K562 (cell line): ENCODE measurements around the gene DPAGT1. TPM values are rescaled to one million over a fixed set of nuclear protein-coding genes. Genes with fewer than 3 reads are reported as not detected.
A peak's percentile ranks its signal among the peaks of the same experiment; 100 is the strongest.

ENCODE experiments used
- ATAC-seq: fragments of 200-7000 bp; cut with Tn5 transposase; 3 replicates; pipeline ENCODE4 v1.9.1; 2020; ENCODE audit warnings: moderate library complexity
- BruUV-seq: library from RNA; stranded (reverse); fragments of 400-500 nt; replicated peaks from 2 replicates; lab custom pipeline; 2021; lab: Mats Ljungman, UMichigan
- CTCF ChIA-PET: fragments of 300-600 bp; formaldehyde crosslinking; extraction: SDS; loops from one replicate; lab custom pipeline; 2021; ENCODE audit warnings: low intra/inter-chr PET ratio; lab: Yijun Ruan, JAX
- POLR2A ChIA-PET: fragments of 300-600, 350-650 bp; sonication (Branson Sonifier 250); formaldehyde crosslinking; extraction: SDS; loops from one replicate; lab custom pipeline; 2021; ENCODE audit warnings: antibody characterized with exemption, inconsistent platforms; lab: Yijun Ruan, JAX
- DNase-seq, 4 experiments: peaks; one replicate each; pipeline versions ENCODE4 v3.0.0 to v3.0.0-alpha.2; 2011 to 2018; ENCODE audit warnings: low spot score in 3 of 4, mixed read lengths in 3 of 4; ENCODE audit errors: extremely low read depth in 1 of 4
- FAIRE-seq: peaks from 2 replicates; lab custom pipeline; 2011; peaks lifted over from hg19 to GRCh38; lab: Jason Lieb, UNC
- H2AFZ ChIP-seq: 2 replicates; pipeline ENCODE4 v1.6.0; 2011; ENCODE audit warnings: low read depth, low read length, control low read depth, inconsistent platforms
- H3K27ac ChIP-seq: fragments of 200-600 bp; 3 replicates; pipeline ENCODE4 v1.8.0; 2011; ENCODE audit warnings: low read depth, mild to moderate bottlenecking, control low read depth, inconsistent platforms, low read length, moderate library complexity, mixed read lengths; ENCODE audit errors: extremely low read depth
- H3K27me3 ChIP-seq, 2 experiments: fragments of 300-600 bp in 1 of 2; 2 replicates in 1 of 2; 3 replicates in 1 of 2; pipeline versions ENCODE4 v1.6.0 to v1.8.0; 2011; ENCODE audit warnings: inconsistent platforms in 2 of 2, low read length in 2 of 2, mild to moderate bottlenecking in 1 of 2, mixed read lengths in 1 of 2, moderate library complexity in 1 of 2; ENCODE audit not compliant: control insufficient read depth in 2 of 2, insufficient read depth in 2 of 2
- H3K36me3 ChIP-seq: fragments of 300-600 bp; 3 replicates; pipeline ENCODE4 v1.8.0; 2011; ENCODE audit warnings: mild to moderate bottlenecking, low read length, inconsistent platforms; ENCODE audit not compliant: control insufficient read depth, insufficient read depth
- H3K4me1 ChIP-seq, 2 experiments: fragments of 200-600 bp in 1 of 2; replicated peaks in 1 of 2; 2 replicates in 1 of 2; 3 replicates in 1 of 2; pipeline versions ENCODE4 v1.5.1 to v1.8.0; 2011; ENCODE audit warnings: inconsistent platforms in 2 of 2, low read length in 2 of 2, mild to moderate bottlenecking in 1 of 2, mixed read lengths in 1 of 2, moderate library complexity in 1 of 2; ENCODE audit not compliant: control insufficient read depth in 2 of 2, insufficient read depth in 2 of 2
- H3K4me2 ChIP-seq: 2 replicates; pipeline ENCODE4 v1.6.1; 2011; ENCODE audit warnings: low read length, control low read depth, inconsistent platforms, mixed read lengths; ENCODE audit not compliant: insufficient read depth
- H3K4me3 ChIP-seq: fragments of 200-600 bp; sonication (generic), shearing (Covaris generic); 2 replicates; pipeline ENCODE4 v1.5.1; 2016; ENCODE audit warnings: control low read depth, inconsistent platforms
- H3K79me2 ChIP-seq: fragments of 200-600 bp; 3 replicates; pipeline ENCODE4 v1.8.0; 2011; ENCODE audit warnings: low read length, inconsistent platforms; ENCODE audit not compliant: control insufficient read depth, insufficient read depth
- H3K9ac ChIP-seq, 2 experiments: 2 replicates each; pipeline versions ENCODE4 v1.6.0 to v1.6.1; 2011; ENCODE audit warnings: low read depth in 2 of 2, low read length in 2 of 2, control low read depth in 1 of 2, inconsistent platforms in 1 of 2, mild to moderate bottlenecking in 1 of 2, mixed read lengths in 1 of 2; ENCODE audit not compliant: insufficient read depth in 1 of 2
- H3K9me1 ChIP-seq: one replicate; pipeline ENCODE4 v1.6.0; 2011; ENCODE audit warnings: inconsistent platforms, mild to moderate bottlenecking, low read length, moderate library complexity; ENCODE audit not compliant: control insufficient read depth, insufficient read depth
- H3K9me3 ChIP-seq: replicated peaks from 2 replicates; pipeline ENCODE4 v1.5.1; 2011; ENCODE audit warnings: low read depth, low read length, inconsistent platforms; ENCODE audit not compliant: control insufficient read depth, insufficient read depth
- H4K20me1 ChIP-seq: replicated peaks from 2 replicates; pipeline ENCODE4 v1.6.1; 2011; ENCODE audit warnings: low read length, inconsistent platforms, mixed read lengths; ENCODE audit not compliant: control insufficient read depth, insufficient read depth
- CREBBP ChIP-seq: IDR thresholded peaks from one replicate; pipeline ENCODE4 v1.6.1; 2012; ENCODE audit warnings: low read depth, mild to moderate bottlenecking, control low read depth, inconsistent platforms, low read length
- CTBP1 ChIP-seq: fragments of 450-650 bp; IDR thresholded peaks from 2 replicates; pipeline ENCODE4 v1.6.1; 2016; ENCODE audit warnings: borderline replicate concordance
- SMARCB1 ChIP-seq: IDR thresholded peaks from 2 replicates; pipeline ENCODE4 v1.6.1; 2011; ENCODE audit warnings: improper control_type of control experiment, low read depth; ENCODE audit not compliant: insufficient read length
- ZNF143 ChIP-seq: sonication (generic); formaldehyde crosslinking; IDR thresholded peaks from 2 replicates; pipeline ENCODE4 v1.9.0; 2022; ENCODE audit warnings: mild to moderate bottlenecking, missing genetic modification reagents
- ZNF384 ChIP-seq: IDR thresholded peaks from 2 replicates; pipeline ENCODE4 v1.6.1; 2012; ENCODE audit warnings: low read depth, low read length, improper control_type of control experiment
- ZNF408 ChIP-seq: fragments of 250-450 bp; sonication (Bioruptor Pico); IDR thresholded peaks from 2 replicates; pipeline ENCODE4 v1.4.0; 2020; ENCODE audit warnings: low read depth, mild to moderate bottlenecking, moderate library complexity
- WGBS: fragments of 100-300 bp; shearing (Covaris generic); methylation state at CpG from one replicate; pipeline ENCODE4 v1.1.6; 2016; ENCODE audit warnings: low coverage, mixed read lengths; ENCODE audit not compliant: insufficient coverage; ENCODE audit errors: missing lambda C conversion rate; 5-methylcytosine and 5-hydroxymethylcytosine counted together
- in situ Hi-C: fragments of 300-500 bp; cut with MboI; formaldehyde crosslinking; loops from 4 replicates; pipeline ENCODE4 v1.15.0; 2018; ENCODE audit warnings: inconsistent platforms, mixed read lengths
- intact Hi-C: fragments of 100-400 bp; cut with micrococcal nuclease; formaldehyde crosslinking; loops from 2 replicates; pipeline ENCODE4 v1.14.2; 2022
- polyA plus RNA-seq, 8 experiments: library from polyadenylated mRNA; depleted of rRNA in 4 of 8; stranded (reverse) in 5 of 8; unstranded in 3 of 8; fragments of >200 nt; fragmentation: Nextera tagmentation in 2 of 8; fragmentation: Illumina TruSeq in 1 of 8; extraction: Ambion mirVana in 2 of 8; extraction: Trizol in 1 of 8; gene quantifications; 2 replicates each; pipeline versions ENCODE4 v1.2.1 to v1.2.3, GENCODE V29; 2011 to 2014; ENCODE audit warnings: inconsistent platforms in 1 of 8, missing spikeins in 1 of 8
- total RNA-seq, 7 experiments: library from RNA; depleted of rRNA in 6 of 7; stranded (reverse); fragments of >200 nt in 6 of 7; fragmentation: Illumina TruSeq in 2 of 7; extraction: Trizol in 2 of 7; gene quantifications; 2 replicates each; pipeline versions ENCODE4 v1.2.1 to v1.2.3, GENCODE V29; 2011 to 2021; ENCODE audit warnings: low replicate concordance in 1 of 7

Gene DPAGT1
- total and polyA plus RNA-seq, 9 of the 15 experiments (the other 6 are each of a cell fraction or from before 2014, with no cell fraction given) = 29.9 to 135 (median 85.0) TPM

GRCh38 chr11:119087123-119087522, 14.5 kb downstream of the DPAGT1 start:
- intact Hi-C loops = loop anchor here (5.0 kb wide), 1 partner anchor 70 kb away; the partner anchor contains the start of genes RPS25 and TRAPPC4
- H3K4me1 ChIP-seq = peaks cover 33 to 59% of the 10 kb centered on the region in 2 experiments
- ATAC-seq (no peak), DNase-seq (no peak), FAIRE-seq (no peak)
- no peak overlapping the region; the same call in none of the 2 replicates for H2AFZ ChIP-seq
- in situ Hi-C loops = no loop called here
- H3K9me3 ChIP-seq = no peaks in the 10 kb centered on the region
- BruUV-seq = no TSS peak
- H3K4me3 ChIP-seq = peak overlapping the region; percentile 94; the same call in 1 of the 2 replicates
- CTCF ChIA-PET = interaction anchor here (0.7 kb wide), 1 partner anchor 25 kb away, joined by 3 read pairs; no protein-coding TSS in a partner anchor
- H3K27ac ChIP-seq = peak overlapping the region; percentile 95
- 22% methylated on average over 6 of the region's 6 CpGs for WGBS
- peaks cover 48% of the 10 kb centered on the region for H3K36me3 ChIP-seq
- H4K20me1 ChIP-seq = peaks cover 2% of the 10 kb centered on the region
- H3K79me2 ChIP-seq = peaks cover 71% of the 10 kb centered on the region
- POLR2A ChIA-PET = interaction anchor here (0.7 to 5.8 kb wide), 5 partner anchors 9 to 169 kb away, joined by 4 to 50 read pairs (median 11); partner anchors contain the start of genes DPAGT1, HYOU1 and VPS11
- peak overlapping the region; percentile 98 for H3K4me2 ChIP-seq
- H3K27me3 ChIP-seq = no peaks in the 10 kb centered on the region
- peak overlapping the region; percentile 5 to 94; a peak in 3 of 4 replicates for H3K9ac ChIP-seq
- H3K9me1 ChIP-seq = no peaks in the 10 kb centered on the region
- TF ChIP-seq ZNF384 (peak; percentile 65; the same call in 1 of the 2 replicates), ZNF143 (CRISPR knock-in tag) (no peak), CTBP1 (no peak), CREBBP (no peak), ZNF408 (no peak), SMARCB1 (peak; percentile 23)
